SU-DHL-6 (cell line): Measurements from ENCODE around the gene EFHD1.

Experiments
- EZH2phosphoT487 ChIP-seq: fragments of 200-600 bp; sonication (generic), shearing (Covaris generic); conservative IDR thresholded peaks from 2 replicates; pipeline ENCODE4 v1.6.1; 2018; ENCODE audit warnings: mild to moderate bottlenecking, antibody characterized with exemption, low read length, moderate library complexity, mixed read lengths
- TF ChIP-seq, protein P1 (sequence below): fragments of 200-600 bp; sonication (generic); IDR thresholded peaks from one replicate; pipeline ENCODE4 v1.5.1; 2017; ENCODE audit warnings: antibody characterized with exemption, mild to moderate bottlenecking, low read length, moderate library complexity; ENCODE audit not compliant: insufficient read depth, poor library complexity, severe bottlenecking

GRCh38 chr2:232723027-232723426, 89.6 kb downstream of the EFHD1 start:
- TF ChIP-seq, protein P1, sequence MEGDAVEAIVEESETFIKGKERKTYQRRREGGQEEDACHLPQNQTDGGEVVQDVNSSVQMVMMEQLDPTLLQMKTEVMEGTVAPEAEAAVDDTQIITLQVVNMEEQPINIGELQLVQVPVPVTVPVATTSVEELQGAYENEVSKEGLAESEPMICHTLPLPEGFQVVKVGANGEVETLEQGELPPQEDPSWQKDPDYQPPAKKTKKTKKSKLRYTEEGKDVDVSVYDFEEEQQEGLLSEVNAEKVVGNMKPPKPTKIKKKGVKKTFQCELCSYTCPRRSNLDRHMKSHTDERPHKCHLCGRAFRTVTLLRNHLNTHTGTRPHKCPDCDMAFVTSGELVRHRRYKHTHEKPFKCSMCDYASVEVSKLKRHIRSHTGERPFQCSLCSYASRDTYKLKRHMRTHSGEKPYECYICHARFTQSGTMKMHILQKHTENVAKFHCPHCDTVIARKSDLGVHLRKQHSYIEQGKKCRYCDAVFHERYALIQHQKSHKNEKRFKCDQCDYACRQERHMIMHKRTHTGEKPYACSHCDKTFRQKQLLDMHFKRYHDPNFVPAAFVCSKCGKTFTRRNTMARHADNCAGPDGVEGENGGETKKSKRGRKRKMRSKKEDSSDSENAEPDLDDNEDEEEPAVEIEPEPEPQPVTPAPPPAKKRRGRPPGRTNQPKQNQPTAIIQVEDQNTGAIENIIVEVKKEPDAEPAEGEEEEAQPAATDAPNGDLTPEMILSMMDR, result no peak
- TF ChIP-seq EZH2phosphoT487, result no peak
